KMS-11 (cell line): ENCODE measurements around the gene SEMA4G.

ENCODE experiments used
- H2AFZ ChIP-seq: fragments of 200-600 bp; sonication (generic); 2 replicates; pipeline ENCODE4 v1.6.1; 2016; ENCODE audit warnings: antibody characterized with exemption, mixed run types, low read depth
- H3K27ac ChIP-seq: fragments of 200-600 bp; sonication (generic); 2 replicates; pipeline ENCODE4 v1.6.1; 2016; ENCODE audit warnings: mild to moderate bottlenecking, mixed run types
- H3K27me3 ChIP-seq: fragments of 200-600 bp; sonication (generic); 2 replicates; pipeline ENCODE4 v1.6.1; 2017; ENCODE audit warnings: mild to moderate bottlenecking, low read depth, mixed run types, moderate library complexity; ENCODE audit not compliant: insufficient read depth
- H3K36me3 ChIP-seq: fragments of 200-600 bp; sonication (generic); 2 replicates; pipeline ENCODE4 v1.6.1; 2017; ENCODE audit warnings: mild to moderate bottlenecking, mixed run types; ENCODE audit not compliant: insufficient read depth
- H3K4me1 ChIP-seq: fragments of 200-600 bp; sonication (generic); 2 replicates; pipeline ENCODE4 v1.6.1; 2016; ENCODE audit warnings: mild to moderate bottlenecking, low read depth, mixed run types; ENCODE audit not compliant: poor library complexity, severe bottlenecking
- H3K4me2 ChIP-seq: fragments of 200-600 bp; sonication (generic); 2 replicates; pipeline ENCODE4 v1.7.0; 2016; ENCODE audit warnings: mild to moderate bottlenecking, mixed run types
- H3K4me3 ChIP-seq: fragments of 200-600 bp; sonication (generic); IDR thresholded peaks from 2 replicates; pipeline ENCODE4 v1.6.1; 2017; ENCODE audit warnings: low read depth, low read length, mixed read lengths; ENCODE audit not compliant: insufficient read depth
- H3K79me2 ChIP-seq: fragments of 200-600 bp; sonication (generic); 2 replicates; pipeline ENCODE4 v1.6.1; 2016; ENCODE audit warnings: low read depth, mixed run types; ENCODE audit not compliant: insufficient read depth
- H3K9ac ChIP-seq: fragments of 200-600 bp; sonication (generic); 2 replicates; pipeline ENCODE4 v1.6.1; 2016; ENCODE audit warnings: mild to moderate bottlenecking, mixed run types
- H4K20me1 ChIP-seq: fragments of 200-600 bp; sonication (generic); 2 replicates; pipeline ENCODE4 v1.6.1; 2016; ENCODE audit warnings: mild to moderate bottlenecking, mixed run types; ENCODE audit not compliant: insufficient read depth
- TF ChIP-seq, protein P1 (sequence below): fragments of 200-600 bp; sonication (generic); conservative IDR thresholded peaks from 2 replicates; pipeline ENCODE4 v1.6.1; 2017; ENCODE audit warnings: low read depth, mild to moderate bottlenecking, antibody characterized with exemption, low read length, moderate library complexity, mixed read lengths

The SEMA4G gene

DNA sequence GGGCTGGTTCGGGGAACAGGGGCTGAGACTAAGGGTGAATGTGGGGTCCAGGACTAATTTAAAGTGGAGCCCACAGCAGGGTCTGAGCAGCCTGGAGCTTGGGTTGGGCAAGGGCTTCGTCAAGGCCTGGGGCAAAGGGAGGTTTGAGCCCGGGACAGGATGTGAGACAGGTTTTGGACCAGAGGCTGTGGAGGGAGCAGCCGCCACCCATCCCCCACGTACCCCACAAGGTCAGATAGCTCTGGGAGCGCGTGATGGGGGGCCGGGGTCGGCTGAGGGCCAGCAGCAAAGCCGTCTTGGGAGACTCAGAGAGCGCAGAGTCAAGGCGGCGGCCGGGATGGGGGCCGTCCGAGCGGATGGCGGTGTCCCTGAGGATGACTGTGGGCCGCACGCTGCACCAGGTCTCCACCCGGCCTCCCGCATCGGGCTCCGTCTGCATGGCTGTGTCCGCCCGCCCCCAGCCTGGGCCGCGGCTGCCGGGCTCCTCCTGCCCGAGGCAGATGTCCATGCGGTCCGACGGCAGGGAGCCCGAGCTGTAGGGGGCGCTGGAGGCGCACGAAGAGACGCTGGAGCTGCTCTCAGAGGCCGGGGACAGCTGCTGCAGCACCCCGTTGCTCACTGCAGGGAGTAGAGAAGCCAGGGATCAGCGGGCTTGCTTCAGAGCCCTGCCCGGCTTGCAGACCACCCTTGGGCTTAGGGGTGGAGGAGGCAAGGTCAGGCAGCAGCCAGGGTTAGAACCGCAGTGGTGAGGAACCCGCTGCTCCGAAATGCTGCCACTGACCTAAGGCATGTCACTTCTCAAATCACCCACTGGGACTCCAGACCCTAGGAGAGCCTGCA lies 49.5 kb downstream of the SEMA4G start:
- Histone ChIP-seq H3K9ac (no peak overlapping the region), H3K4me2 (no peak overlapping the region), H4K20me1 (no peaks in the 10 kb centered on the region), H3K36me3 (no peaks in the 10 kb centered on the region), H2AFZ (no peak overlapping the region; the same call in 1 of the 2 replicates), H3K4me3 (no peak overlapping the region), H3K4me1 (peaks cover 8% of the 10 kb centered on the region), H3K79me2 (no peaks in the 10 kb centered on the region), H3K27ac (no peak overlapping the region), H3K27me3 (peaks cover 11% of the 10 kb centered on the region; the same call in 1 of the 2 replicates)
- TF ChIP-seq, protein P1, sequence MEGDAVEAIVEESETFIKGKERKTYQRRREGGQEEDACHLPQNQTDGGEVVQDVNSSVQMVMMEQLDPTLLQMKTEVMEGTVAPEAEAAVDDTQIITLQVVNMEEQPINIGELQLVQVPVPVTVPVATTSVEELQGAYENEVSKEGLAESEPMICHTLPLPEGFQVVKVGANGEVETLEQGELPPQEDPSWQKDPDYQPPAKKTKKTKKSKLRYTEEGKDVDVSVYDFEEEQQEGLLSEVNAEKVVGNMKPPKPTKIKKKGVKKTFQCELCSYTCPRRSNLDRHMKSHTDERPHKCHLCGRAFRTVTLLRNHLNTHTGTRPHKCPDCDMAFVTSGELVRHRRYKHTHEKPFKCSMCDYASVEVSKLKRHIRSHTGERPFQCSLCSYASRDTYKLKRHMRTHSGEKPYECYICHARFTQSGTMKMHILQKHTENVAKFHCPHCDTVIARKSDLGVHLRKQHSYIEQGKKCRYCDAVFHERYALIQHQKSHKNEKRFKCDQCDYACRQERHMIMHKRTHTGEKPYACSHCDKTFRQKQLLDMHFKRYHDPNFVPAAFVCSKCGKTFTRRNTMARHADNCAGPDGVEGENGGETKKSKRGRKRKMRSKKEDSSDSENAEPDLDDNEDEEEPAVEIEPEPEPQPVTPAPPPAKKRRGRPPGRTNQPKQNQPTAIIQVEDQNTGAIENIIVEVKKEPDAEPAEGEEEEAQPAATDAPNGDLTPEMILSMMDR = peak; percentile 61
